ENCODE data around the gene NIPA2.

Gene NIPA2

GRCh38 chr15:22880068-22880980 lies 41.9 kb downstream of the NIPA2 start:
- no peak for DNase-seq

- DNase-seq: no peak
These were observed 42.7 kb downstream of the NIPA2 start for GRCh38 chr15:22880981-22881738.

GRCh38 chr15:22881739-22882440 lies 43.4 kb downstream of the NIPA2 start:
- no peak for DNase-seq

GRCh38 chr15:22883196-22883595 lies 44.7 kb downstream of the NIPA2 start:
- DNase-seq: no peak

- DNase-seq: no peak
These were observed 45.9 kb downstream of the NIPA2 start for GRCh38 chr15:22884344-22884743.

- no peak for DNase-seq
These were observed 46.7 kb downstream of the NIPA2 start for GRCh38 chr15:22885120-22885519.

GRCh38 chr15:22887157-22887951 lies 48.9 kb downstream of the NIPA2 start:
- DNase-seq: no peak

GRCh38 chr15:22888120-22888859 lies 49.8 kb downstream of the NIPA2 start:
- DNase-seq: no peak

GRCh38 chr15:22889146-22889818 lies 50.8 kb downstream of the NIPA2 start:
- DNase-seq: no peak

- no peak for DNase-seq
These were observed 51.8 kb downstream of the NIPA2 start for GRCh38 chr15:22890296-22890695.

- DNase-seq: no peak
These were observed 53.2 kb downstream of the NIPA2 start for GRCh38 chr15:22891426-22892210.

GRCh38 chr15:22892333-22892732 lies 53.9 kb downstream of the NIPA2 start:
- DNase-seq: no peak

- DNase-seq: no peak
These were observed 54.6 kb downstream of the NIPA2 start for GRCh38 chr15:22893081-22893480.

- no peak for DNase-seq
These were observed 55.4 kb downstream of the NIPA2 start for GRCh38 chr15:22893881-22894280.

GRCh38 chr15:22895465-22896190 lies 57.2 kb downstream of the NIPA2 start:
- DNase-seq: no peak

- DNase-seq: no peak
These were observed 63.6 kb downstream of the NIPA2 start for GRCh38 chr15:22902046-22902445.

GRCh38 chr15:22902578-22902977 lies 64.1 kb downstream of the NIPA2 start:
- DNase-seq: no peak

GRCh38 chr15:22902981-22903380 lies 64.5 kb downstream of the NIPA2 start:
- DNase-seq: no peak

- no peak for DNase-seq
These were observed 65.0 kb downstream of the NIPA2 start for GRCh38 chr15:22903427-22903826.
